ENCODE data around the gene RNGTT.

RNGTT gene

GRCh38 chr6:88708197-88708744, 255.1 kb downstream of the RNGTT start:
- DNase-seq: no peak

GRCh38 chr6:88705601-88706000, 257.8 kb downstream of the RNGTT start:
- DNase-seq: no peak

- no peak for DNase-seq
Observed at GRCh38 chr6:88704980-88705379, 258.4 kb downstream of the RNGTT start.

GRCh38 chr6:88702956-88703556, 260.4 kb downstream of the RNGTT start:
- no peak for DNase-seq

- DNase-seq: no peak
Observed at GRCh38 chr6:88698661-88699060, 264.8 kb downstream of the RNGTT start.

GRCh38 chr6:88695937-88696336, 267.5 kb downstream of the RNGTT start:
- no peak for DNase-seq

GRCh38 chr6:88683734-88684133, 279.7 kb downstream of the RNGTT start:
- DNase-seq: no peak

GRCh38 chr6:88680654-88681053, 282.8 kb downstream of the RNGTT start:
- DNase-seq: no peak

GRCh38 chr6:88679841-88680240, 283.6 kb downstream of the RNGTT start:
- no peak for DNase-seq

GRCh38 chr6:88677356-88677755, 286.1 kb downstream of the RNGTT start:
- no peak for DNase-seq

GRCh38 chr6:88671624-88672023, 291.8 kb downstream of the RNGTT start:
- no peak for DNase-seq

GRCh38 chr6:88670369-88670768, 293.0 kb downstream of the RNGTT start:
- DNase-seq: no peak

GRCh38 chr6:88669475-88669874, 293.9 kb downstream of the RNGTT start:
- no peak for DNase-seq

GRCh38 chr6:88666901-88667300, 296.5 kb downstream of the RNGTT start:
- no peak for DNase-seq

- no peak for DNase-seq
Observed at GRCh38 chr6:88665131-88665530, 298.3 kb downstream of the RNGTT start.

GRCh38 chr6:88663801-88664200, 299.6 kb downstream of the RNGTT start:
- no peak for DNase-seq

GRCh38 chr6:88662653-88663174, 300.7 kb downstream of the RNGTT start:
- no peak for DNase-seq

- no peak for DNase-seq
Observed at GRCh38 chr6:88662163-88662580, 301.2 kb downstream of the RNGTT start.

GRCh38 chr6:88661136-88661535, 302.3 kb downstream of the RNGTT start:
- DNase-seq: no peak

GRCh38 chr6:88655586-88655985, 307.8 kb downstream of the RNGTT start:
- DNase-seq: no peak

GRCh38 chr6:88653936-88654335, 309.5 kb downstream of the RNGTT start:
- DNase-seq: no peak

GRCh38 chr6:88651400-88651799, 312.0 kb downstream of the RNGTT start:
- no peak for DNase-seq

GRCh38 chr6:88650979-88651378, 312.4 kb downstream of the RNGTT start:
- no peak for DNase-seq

- no peak for DNase-seq
Observed at GRCh38 chr6:88650029-88650619, 313.3 kb downstream of the RNGTT start.
